Thyroid gland (tissue), 4 donors: Measurements from ENCODE around the gene RAB13. TPM values are rescaled to one million over a fixed set of nuclear protein-coding genes. Genes with fewer than 3 reads are reported as not detected.

Source experiments
- DNase-seq, 2 donors: peaks; one replicate each; pipeline ENCODE4 v3.0.0-alpha.2; 2019
- H3K27ac ChIP-seq, 3 donors: fragments of 200-600 bp; sonication (generic); 1 replicate in 2 of 3; 2 replicates in 1 of 3; pipeline ENCODE4 v1.5.1; 2016 to 2019; ENCODE audit warnings: mild to moderate bottlenecking in 1 of 3, moderate library complexity in 1 of 3
- H3K27me3 ChIP-seq: fragments of 200-600 bp; sonication (generic); one replicate; pipeline ENCODE4 v1.5.1; 2019
- H3K36me3 ChIP-seq, 2 donors: fragments of 200-600 bp; sonication (generic); one replicate each; pipeline ENCODE4 v1.5.1; 2016 to 2019
- H3K4me1 ChIP-seq, 2 donors: fragments of 200-600 bp; sonication (generic); one replicate each; pipeline ENCODE4 v1.5.1; 2017 to 2019
- H3K4me3 ChIP-seq, 3 donors: fragments of 200-600 bp; sonication (generic); replicated peaks in 1 of 3; 1 replicate in 2 of 3; 2 replicates in 1 of 3; pipeline ENCODE4 v1.5.1; 2016; ENCODE audit warnings: mild to moderate bottlenecking in 1 of 3
- H3K9me3 ChIP-seq: fragments of 200-600 bp; sonication (generic); one replicate; pipeline ENCODE4 v1.5.1; 2017
- CTCF ChIP-seq, 6 experiments: fragments of 200-600 bp in 3 of 6; fragments of 450-650 bp in 3 of 6; sonication (generic) in 3 of 6; IDR thresholded peaks; one replicate each; pipeline ENCODE4 v1.5.1; 2016 to 2019; ENCODE audit warnings: antibody characterized with exemption in 6 of 6, mild to moderate bottlenecking in 2 of 6, inconsistent platforms in 1 of 6, moderate library complexity in 1 of 6
- POLR2A ChIP-seq, 2 donors: fragments of 450-650 bp; IDR thresholded peaks; one replicate each; pipeline ENCODE4 v1.6.1; 2017; ENCODE audit warnings: antibody characterized with exemption in 2 of 2, mild to moderate bottlenecking in 2 of 2, moderate library complexity in 1 of 2
- WGBS, 2 donors: methylation state at CpG; one replicate each; pipeline ENCODE4 v1.1.5; 2017; 5-methylcytosine and 5-hydroxymethylcytosine counted together
- intact Hi-C: fragments of 100-400 bp; cut with DNase I; formaldehyde crosslinking; loops from one replicate; pipeline ENCODE4 v1.15.1; 2023
- total RNA-seq, 4 donors: library from RNA; depleted of rRNA; stranded (reverse); fragments of >200 nt; gene quantifications; one replicate each; pipeline ENCODE4 v1.2.3, GENCODE V29; 2016

The RAB13 gene
- total RNA-seq, 4 donors from 2014 or later = 30.6 to 48.2 (median 38.1) TPM

- Histone ChIP-seq H3K36me3 (peaks cover 26 to 31% of the 10 kb centered on the region in 2 donors), H3K4me1 (peaks cover 9 to 18% of the 10 kb centered on the region in 2 donors), H3K9me3 (no peaks in the 10 kb centered on the region), H3K27me3 (no peaks in the 10 kb centered on the region), H3K4me3 (no peak overlapping the region), H3K27ac (peak overlapping the region in 2 of 3 donors; percentile 88 to 98)
- TF ChIP-seq CTCF (IDR thresholded peaks at IDR 0.05) (no peak), POLR2A (IDR thresholded peaks at IDR 0.05) (no peak)
- WGBS, 2 donors = 77 to 91% methylated on average over 5 to 7 of the region's 15 CpGs
- intact Hi-C loops = loop anchor here (10.0 kb wide), 1 partner anchor 149 kb away; no protein-coding TSS in a partner anchor
- no peak for DNase-seq
These were observed 41.9 kb downstream of the RAB13 start for GRCh38 chr1:153944005-153944826.

- no peaks in the 10 kb centered on the region for H3K9me3 ChIP-seq
- no peak for TF ChIP-seq CTCF (IDR thresholded peaks at IDR 0.05)
- TF ChIP-seq POLR2A (IDR thresholded peaks at IDR 0.05) = no peak
- no peaks in the 10 kb centered on the region for H3K27me3 ChIP-seq
- no peak overlapping the region for H3K27ac ChIP-seq
- peaks cover 16 to 25% of the 10 kb centered on the region in 2 donors for H3K36me3 ChIP-seq
- peaks cover 9 to 18% of the 10 kb centered on the region in 2 donors for H3K4me1 ChIP-seq
- intact Hi-C loops = loop anchor here (10.0 kb wide), 1 partner anchor 148 kb away; no protein-coding TSS in a partner anchor
- H3K4me3 ChIP-seq = no peak overlapping the region
- DNase-seq = no peak
- WGBS, 2 donors = 85 to 95% methylated on average over 10 to 11 of the region's 11 CpGs
These were observed 43.2 kb downstream of the RAB13 start for GRCh38 chr1:153942766-153943549.

GRCh38 chr1:153941826-153942725 is 44.1 kb downstream of the RAB13 start:
- no peak overlapping the region for H3K27ac ChIP-seq
- peaks cover 9 to 17% of the 10 kb centered on the region in 2 donors for H3K4me1 ChIP-seq
- intact Hi-C loops = loop anchor here (10.0 kb wide), 1 partner anchor 147 kb away; no protein-coding TSS in a partner anchor
- TF ChIP-seq CTCF (IDR thresholded peaks at IDR 0.05) (no peak), POLR2A (IDR thresholded peaks at IDR 0.05) (no peak)
- no peaks in the 10 kb centered on the region for H3K9me3 ChIP-seq
- no peaks in the 10 kb centered on the region for H3K27me3 ChIP-seq
- DNase-seq = no peak
- H3K36me3 ChIP-seq = peaks cover 21 to 29% of the 10 kb centered on the region in 2 donors
- 93 to 97% methylated on average over 26 to 34 of the region's 34 CpGs for WGBS, 2 donors
- no peak overlapping the region for H3K4me3 ChIP-seq

- TF ChIP-seq CTCF (IDR thresholded peaks at IDR 0.05) = no peak
- no peak for TF ChIP-seq POLR2A (IDR thresholded peaks at IDR 0.05)
- Histone ChIP-seq H3K27ac (no peak overlapping the region), H3K4me3 (no peak overlapping the region), H3K27me3 (no peaks in the 10 kb centered on the region), H3K36me3 (peaks cover 34 to 42% of the 10 kb centered on the region in 2 donors), H3K9me3 (no peaks in the 10 kb centered on the region), H3K4me1 (peaks cover 9 to 12% of the 10 kb centered on the region in 2 donors)
- no peak for DNase-seq
- WGBS, 2 donors = 91 to 97% methylated on average over 8 of the region's 8 CpGs
- intact Hi-C loops = loop anchor here (10.0 kb wide), 1 partner anchor 146 kb away; no protein-coding TSS in a partner anchor
These were observed 45.4 kb downstream of the RAB13 start for GRCh38 chr1:153940756-153941155.
